Measurements from ENCODE around the gene LTBP3. TPM values are rescaled to one million over a fixed set of nuclear protein-coding genes. Genes with fewer than 3 reads are reported as not detected.
A peak's percentile ranks its signal among the peaks of the same experiment; 100 is the strongest.

The LTBP3 gene
- total and polyA plus RNA-seq, 3 donors from 2014 or later = 58.1 to 126 (median 112) TPM

- no peak overlapping the region for H3K4me3 ChIP-seq
- TF ChIP-seq POLR2A (IDR thresholded peaks at IDR 0.05) (no peak), CTCF (IDR thresholded peaks at IDR 0.05) (no peak)
- H3K9me3 ChIP-seq = no peaks in the 10 kb centered on the region
- no peaks in the 10 kb centered on the region for H3K36me3 ChIP-seq (ENCODE audit: low read depth, missing control alignments)
- peaks cover 25% of the 10 kb centered on the region for H3K4me1 ChIP-seq
- no peak overlapping the region for H3K27ac ChIP-seq
- WGBS, 2 donors = 82 to 97% methylated on average over 9 of the region's 9 CpGs
- no peaks in the 10 kb centered on the region for H3K27me3 ChIP-seq
- intact Hi-C loops (cut with DNase I; ENCODE audit: low total_unique reads) = no loop called here
- no peak for DNase-seq
Measured at GRCh38 chr11:65562788-65563187, 4.6 kb upstream of the LTBP3 start.

- 88 to 93% methylated on average over 7 of the region's 7 CpGs for WGBS, 2 donors
- Histone ChIP-seq H3K27me3 (no peaks in the 10 kb centered on the region), H3K4me1 (peaks cover 25% of the 10 kb centered on the region), H3K36me3 (ENCODE audit: low read depth, missing control alignments) (no peaks in the 10 kb centered on the region), H3K9me3 (no peaks in the 10 kb centered on the region), H3K4me3 (no peak overlapping the region), H3K27ac (no peak overlapping the region)
- no peak for DNase-seq
- intact Hi-C loops (cut with DNase I; ENCODE audit: low total_unique reads) = no loop called here
- no peak for TF ChIP-seq POLR2A (IDR thresholded peaks at IDR 0.05)
- TF ChIP-seq CTCF (IDR thresholded peaks at IDR 0.05) = no peak
Measured at GRCh38 chr11:65562020-65562419, 3.9 kb upstream of the LTBP3 start.

DNA sequence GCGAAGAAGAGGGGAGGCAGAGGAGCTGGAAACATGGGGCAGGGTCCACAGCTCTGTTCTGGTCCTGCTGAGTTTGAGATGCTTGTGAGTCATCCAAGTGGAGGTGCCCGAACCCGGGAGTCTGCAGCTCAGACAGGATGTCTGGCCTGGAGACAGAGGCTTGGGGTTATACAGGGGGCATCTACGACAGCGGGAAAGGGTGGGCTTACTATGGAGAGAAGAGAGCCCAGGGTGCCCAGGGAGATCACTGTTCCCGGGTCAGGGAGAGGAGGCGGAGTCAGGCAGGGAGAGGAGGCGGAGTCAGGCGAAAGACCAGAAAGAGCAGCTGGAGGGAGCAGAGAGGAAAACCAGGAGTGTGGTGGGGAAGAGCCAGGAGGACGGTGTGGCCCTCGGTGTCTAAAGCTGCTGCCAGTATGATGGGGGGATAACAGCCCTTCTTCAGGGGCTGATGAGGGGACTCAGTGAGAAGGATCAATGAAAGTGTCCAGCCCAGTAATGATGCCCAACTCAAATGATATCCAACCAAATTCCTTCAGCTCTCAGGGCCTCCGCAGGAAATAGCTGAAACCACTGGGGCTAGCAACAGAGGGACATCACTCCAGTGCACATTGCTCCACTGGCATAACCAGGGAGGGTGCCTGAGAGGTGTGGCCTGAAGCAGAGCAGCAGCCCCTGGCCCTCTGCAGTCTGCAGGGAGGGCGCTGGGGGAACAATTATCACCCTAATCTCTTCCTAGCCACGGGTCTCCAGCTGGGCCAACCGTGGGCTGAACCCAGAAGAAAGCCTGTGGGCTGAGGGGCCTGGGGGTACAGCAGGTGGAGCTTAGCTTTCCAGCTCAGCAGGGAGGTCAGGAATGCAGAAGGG, 2.6 kb upstream of the LTBP3 start:
- Histone ChIP-seq H3K27me3 (no peaks in the 10 kb centered on the region), H3K27ac (peak overlapping the region in 1 of 2 donors; percentile 93), H3K4me1 (peaks cover 30% of the 10 kb centered on the region), H3K4me3 (no peak overlapping the region), H3K9me3 (no peaks in the 10 kb centered on the region), H3K36me3 (ENCODE audit: low read depth, missing control alignments) (no peaks in the 10 kb centered on the region)
- TF ChIP-seq POLR2A (IDR thresholded peaks at IDR 0.05) = no peak
- no peak for TF ChIP-seq CTCF (IDR thresholded peaks at IDR 0.05)
- DNase-seq = peak; percentile 74
- WGBS, 2 donors = 28 to 37% methylated on average over 14 to 15 of the region's 15 CpGs
- intact Hi-C loops (cut with DNase I; ENCODE audit: low total_unique reads) = no loop called here

GRCh38 chr11:65559951-65560537, 1.9 kb upstream of the LTBP3 start:
- Histone ChIP-seq H3K27ac (peak overlapping the region in 1 of 2 donors; percentile 93), H3K9me3 (no peaks in the 10 kb centered on the region), H3K4me3 (no peak overlapping the region), H3K4me1 (peaks cover 37% of the 10 kb centered on the region), H3K36me3 (ENCODE audit: low read depth, missing control alignments) (no peaks in the 10 kb centered on the region), H3K27me3 (no peaks in the 10 kb centered on the region)
- TF ChIP-seq POLR2A (IDR thresholded peaks at IDR 0.05) = no peak
- TF ChIP-seq CTCF (IDR thresholded peaks at IDR 0.05) = no peak
- no peak for DNase-seq
- intact Hi-C loops (cut with DNase I; ENCODE audit: low total_unique reads) = no loop called here
- 43 to 48% methylated on average over 5 of the region's 5 CpGs for whole genome bisulfite sequencing, 2 donors
